Left lung (tissue), 10 donors: Measurements from ENCODE around the gene MAFB. TPM values are rescaled to one million over a fixed set of nuclear protein-coding genes. Genes with fewer than 3 reads are reported as not detected.

Source experiments
- ATAC-seq: fragments of 200-7000 bp; cut with Tn5 transposase; one replicate; pipeline ENCODE4 v1.9.1; 2020; ENCODE audit warnings: moderate library complexity
- DNase-seq, 4 donors: peaks; one replicate each; pipeline ENCODE4 v3.0.0-alpha.2; 2013 to 2020
- H3K27ac ChIP-seq, 2 donors: fragments of 200-600 bp; sonication (generic) in 1 of 2; one replicate each; pipeline versions ENCODE4 v1.5.0 to v1.8.0; 2020 to 2021
- H3K27me3 ChIP-seq, 2 donors: fragments of 200-600 bp; sonication (generic) in 1 of 2; one replicate each; pipeline versions ENCODE4 v1.5.0 to v1.8.0; 2020 to 2021
- H3K36me3 ChIP-seq, 2 donors: fragments of 200-600 bp; sonication (generic) in 1 of 2; one replicate each; pipeline versions ENCODE4 v1.5.0 to v1.8.0; 2020 to 2021
- H3K4me1 ChIP-seq, 2 donors: fragments of 200-600 bp; one replicate each; pipeline ENCODE4 v1.8.0; 2021
- H3K4me3 ChIP-seq, 2 donors: fragments of 200-600 bp; sonication (generic) in 1 of 2; one replicate each; pipeline versions ENCODE4 v1.5.0 to v1.8.0; 2020 to 2021; ENCODE audit warnings: mild to moderate bottlenecking in 1 of 2
- H3K9me3 ChIP-seq, 2 donors: fragments of 200-600 bp; sonication (generic) in 1 of 2; one replicate each; pipeline versions ENCODE4 v1.5.0 to v1.8.0; 2020 to 2021
- CTCF ChIP-seq, 2 donors: fragments of 200-600 bp; sonication (generic) in 1 of 2; IDR thresholded peaks; one replicate each; pipeline versions ENCODE4 v1.5.0 to v1.8.0; 2021; ENCODE audit warnings: antibody characterized with exemption in 2 of 2
- intact Hi-C, 2 donors: fragments of 100-400 bp; cut with DNase I; formaldehyde crosslinking; loops; one replicate each; pipeline versions ENCODE4 v1.11.2 to v1.14.2; 2022
- polyA plus RNA-seq, 6 donors: library from polyadenylated mRNA; unstranded; fragments of 120-200 nt; gene quantifications; one replicate each; pipeline ENCODE4 v1.2.1, GENCODE V29; 2013; ENCODE audit not compliant: insufficient read length in 6 of 6
- total RNA-seq, 2 donors: library from RNA; stranded (reverse); fragmentation: NEBNext Ultra II Directional; extraction: Animal tissue kit (Norgen Biotek cat#: 25700); gene quantifications; one replicate each; pipeline ENCODE4 v1.2.1, GENCODE V29; 2021
- donor health status: DM: no; HTN: yes; CAD: no.
- donor health status: DM: no; HTN: no; CAD: no.

Gene MAFB
- total and polyA plus RNA-seq, 8 donors, result 9.8 to 111 (median 12.3) TPM

DNA sequence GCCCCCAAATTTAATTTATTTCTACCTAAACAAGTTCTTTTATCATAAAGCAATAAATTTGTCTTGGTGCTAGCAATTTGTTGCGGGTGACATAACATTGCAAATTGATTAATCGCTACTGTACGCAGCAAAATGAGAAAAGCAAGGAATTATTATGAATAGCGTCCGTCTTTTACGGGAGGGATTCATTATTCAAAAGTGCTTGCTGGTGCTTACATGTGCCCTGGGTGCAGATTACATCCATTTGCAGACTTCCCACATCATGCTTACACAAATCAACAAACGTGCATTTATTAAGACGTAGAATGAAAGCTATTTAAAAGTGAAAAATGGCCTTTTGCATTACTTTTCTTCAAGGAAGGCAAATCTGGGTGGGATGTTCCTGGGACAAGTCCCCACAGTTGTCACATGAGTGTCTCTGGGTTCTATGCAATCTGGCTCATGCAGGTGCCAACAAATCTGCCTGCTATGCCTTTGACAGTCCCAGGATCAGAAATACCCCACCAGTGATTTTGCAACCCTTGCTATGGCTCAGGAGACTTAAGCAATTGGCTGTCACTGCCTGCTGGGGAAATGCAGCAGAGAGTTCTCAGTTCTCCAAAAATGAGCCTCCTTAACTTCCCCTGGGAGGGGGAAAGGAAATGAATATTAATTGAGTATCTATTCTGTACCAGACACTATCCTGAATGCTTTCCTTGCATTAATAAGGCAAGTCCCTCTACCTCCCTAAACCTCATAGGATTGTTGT is 30.1 kb upstream of the MAFB start:
- H3K9me3 ChIP-seq, result no peaks in the 10 kb centered on the region
- H3K27ac ChIP-seq, result no peak overlapping the region
- H3K27me3 ChIP-seq, result no peaks in the 10 kb centered on the region
- ATAC-seq (no peak), DNase-seq (no peak)
- TF ChIP-seq CTCF (IDR thresholded peaks at IDR 0.05), result no peak
- intact Hi-C loops, result no loop called here
- peaks cover 0 to 11% of the 10 kb centered on the region in 2 donors for H3K4me1 ChIP-seq
- H3K36me3 ChIP-seq, result no peaks in the 10 kb centered on the region
- no peak overlapping the region for H3K4me3 ChIP-seq

- no peak for DNase-seq
- no peaks in the 10 kb centered on the region for H3K36me3 ChIP-seq
- ATAC-seq, result no peak
- H3K4me1 ChIP-seq, result peaks cover 0 to 11% of the 10 kb centered on the region in 2 donors
- TF ChIP-seq CTCF (IDR thresholded peaks at IDR 0.05), result no peak
- no peaks in the 10 kb centered on the region for H3K9me3 ChIP-seq
- H3K4me3 ChIP-seq, result no peak overlapping the region
- H3K27ac ChIP-seq, result no peak overlapping the region
- intact Hi-C loops, result no loop called here
- H3K27me3 ChIP-seq, result no peaks in the 10 kb centered on the region
Measured at GRCh38 chr20:40718214-40718977, 29.4 kb upstream of the MAFB start.

DNA sequence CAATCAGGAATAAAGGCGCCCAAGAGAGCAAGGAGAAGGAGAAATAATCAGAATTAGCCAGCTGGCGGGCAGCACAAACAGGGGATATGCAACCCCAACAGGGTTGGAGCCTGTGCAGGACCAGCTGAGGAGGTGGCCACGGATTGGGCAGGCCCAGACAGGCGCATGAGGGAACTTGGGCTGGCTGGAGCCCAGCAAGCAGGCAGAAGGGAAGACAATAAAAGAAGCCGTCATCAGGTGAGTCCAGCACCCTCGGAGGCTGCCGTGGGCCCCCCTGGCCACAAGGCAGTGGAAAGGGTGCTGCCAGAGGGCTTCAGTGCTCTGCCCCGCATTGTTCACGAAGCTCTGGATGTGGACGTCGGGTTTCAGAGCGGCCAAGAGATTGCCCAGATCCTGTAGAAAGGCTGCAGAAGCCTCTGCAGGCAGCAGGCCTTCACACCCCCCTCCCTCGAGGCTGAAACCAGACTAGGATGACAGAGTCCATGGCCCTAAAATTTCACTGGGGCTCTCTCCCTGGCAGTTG is 28.4 kb upstream of the MAFB start:
- TF ChIP-seq CTCF (IDR thresholded peaks at IDR 0.05), result no peak
- DNase-seq, result no peak
- Histone ChIP-seq H3K4me3 (no peak overlapping the region), H3K27ac (no peak overlapping the region), H3K27me3 (no peaks in the 10 kb centered on the region), H3K36me3 (no peaks in the 10 kb centered on the region), H3K9me3 (no peaks in the 10 kb centered on the region), H3K4me1 (peaks cover 0 to 11% of the 10 kb centered on the region in 2 donors)
- no peak for ATAC-seq
- intact Hi-C loops, result no loop called here

DNA sequence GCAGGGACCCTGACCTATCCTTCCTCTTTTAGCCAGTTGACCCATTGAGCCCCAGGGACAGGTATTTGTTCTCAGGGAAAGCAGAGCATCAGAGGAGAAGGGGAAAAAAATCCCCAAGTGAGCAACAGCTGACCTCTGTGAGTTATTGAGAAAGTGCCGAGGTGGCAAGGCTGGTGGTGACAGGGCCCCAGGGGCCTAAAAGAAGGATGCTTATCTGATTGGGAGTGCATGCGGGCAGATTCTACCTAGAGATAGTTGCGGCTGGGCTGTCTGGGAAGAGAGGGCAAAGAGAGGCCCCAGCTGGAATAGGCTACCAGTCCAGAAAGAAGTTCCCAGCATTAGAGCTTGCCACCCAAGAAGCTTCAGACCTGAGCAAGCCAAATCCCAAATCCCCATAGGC is 26.5 kb upstream of the MAFB start:
- no peak for ATAC-seq
- Histone ChIP-seq H3K36me3 (no peaks in the 10 kb centered on the region), H3K9me3 (no peaks in the 10 kb centered on the region), H3K27me3 (peaks cover 5 to 17% of the 10 kb centered on the region in 2 donors), H3K4me3 (no peak overlapping the region), H3K4me1 (peaks cover 0 to 11% of the 10 kb centered on the region in 2 donors), H3K27ac (no peak overlapping the region)
- no peak for DNase-seq
- intact Hi-C loops, result no loop called here
- TF ChIP-seq CTCF (IDR thresholded peaks at IDR 0.05), result no peak

GRCh38 chr20:40714916-40715315 is 25.9 kb upstream of the MAFB start:
- ATAC-seq (peak; percentile 41), DNase-seq (no peak)
- Histone ChIP-seq H3K36me3 (no peaks in the 10 kb centered on the region), H3K9me3 (no peaks in the 10 kb centered on the region), H3K27ac (no peak overlapping the region), H3K27me3 (peaks cover 5 to 18% of the 10 kb centered on the region in 2 donors), H3K4me1 (peaks cover 0 to 9% of the 10 kb centered on the region in 2 donors), H3K4me3 (no peak overlapping the region)
- intact Hi-C loops, result no loop called here
- no peak for TF ChIP-seq CTCF (IDR thresholded peaks at IDR 0.05)
